Glutamatergic neuron (in vitro differentiated cells): Measurements from ENCODE around the gene UGT1A6. TPM values are rescaled to one million over a fixed set of nuclear protein-coding genes. Genes with fewer than 3 reads are reported as not detected.
"Not testable (repeated sequence)": the region's sequence is repeated elsewhere in the genome, so short reads cannot be mapped to it uniquely, and the experiment has no call there.

Experiments
- DNase-seq: peaks from one replicate; pipeline ENCODE4 v3.0.0; 2022
- H3K27ac Mint-ChIP-seq: one replicate; pipeline ENCODE4 v1.8.0; 2020; ENCODE audit warnings: mild to moderate bottlenecking, mixed read lengths, inconsistent platforms; ENCODE audit not compliant: unreplicated experiment
- H3K27me3 Mint-ChIP-seq: one replicate; pipeline ENCODE4 v1.8.0; 2020; ENCODE audit warnings: mild to moderate bottlenecking, moderate library complexity, mixed read lengths, inconsistent platforms; ENCODE audit not compliant: unreplicated experiment
- H3K36me3 Mint-ChIP-seq: one replicate; pipeline ENCODE4 v1.8.0; 2020; ENCODE audit warnings: mild to moderate bottlenecking, mixed read lengths, inconsistent platforms; ENCODE audit not compliant: unreplicated experiment
- H3K4me1 Mint-ChIP-seq: one replicate; pipeline ENCODE4 v1.8.0; 2020; ENCODE audit warnings: mild to moderate bottlenecking, low read depth, mixed read lengths, inconsistent platforms; ENCODE audit not compliant: unreplicated experiment
- H3K4me3 Mint-ChIP-seq: one replicate; pipeline ENCODE4 v1.8.0; 2020; ENCODE audit warnings: mild to moderate bottlenecking, mixed read lengths, inconsistent platforms; ENCODE audit not compliant: unreplicated experiment
- H3K9me3 Mint-ChIP-seq: one replicate; pipeline ENCODE4 v1.8.0; 2020; ENCODE audit warnings: mild to moderate bottlenecking, moderate library complexity, mixed read lengths, inconsistent platforms; ENCODE audit not compliant: unreplicated experiment
- total RNA-seq: library from RNA; stranded (reverse); fragmentation: NEBNext Ultra II Directional; extraction: Animal tissue kit (Norgen Biotek cat#: 25700); gene quantifications from one replicate; pipeline ENCODE4 v1.2.1, GENCODE V29; 2021; ENCODE audit not compliant: unreplicated experiment
- TF ChIP-seq, protein P1 (sequence below): fragments of 200-600 bp; sonication (generic); IDR thresholded peaks from one replicate; pipeline ENCODE4 v1.5.0; 2021; ENCODE audit not compliant: partially characterized antibody, unreplicated experiment

The UGT1A6 gene
- total RNA-seq, 1 donor from 2014 or later = not detected

DNA sequence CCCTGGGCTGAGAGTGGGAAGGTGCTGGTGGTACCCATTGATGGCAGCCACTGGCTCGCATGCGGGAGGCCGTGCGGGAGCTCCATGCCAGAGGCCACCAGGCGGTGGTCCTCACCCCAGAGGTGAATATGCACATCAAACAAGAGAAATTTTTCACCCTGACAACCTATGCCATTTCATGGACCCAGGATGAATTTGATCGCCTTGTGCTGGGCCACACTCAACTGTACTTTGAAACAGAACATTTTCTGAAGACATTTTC is 54.5 kb downstream of the UGT1A6 start:
- no peak overlapping the region for H3K4me3 Mint-ChIP-seq
- no peaks in the 10 kb centered on the region for H3K4me1 Mint-ChIP-seq
- H3K36me3 Mint-ChIP-seq = peaks cover 15% of the 10 kb centered on the region
- DNase-seq = no peak
- TF ChIP-seq, protein P1, sequence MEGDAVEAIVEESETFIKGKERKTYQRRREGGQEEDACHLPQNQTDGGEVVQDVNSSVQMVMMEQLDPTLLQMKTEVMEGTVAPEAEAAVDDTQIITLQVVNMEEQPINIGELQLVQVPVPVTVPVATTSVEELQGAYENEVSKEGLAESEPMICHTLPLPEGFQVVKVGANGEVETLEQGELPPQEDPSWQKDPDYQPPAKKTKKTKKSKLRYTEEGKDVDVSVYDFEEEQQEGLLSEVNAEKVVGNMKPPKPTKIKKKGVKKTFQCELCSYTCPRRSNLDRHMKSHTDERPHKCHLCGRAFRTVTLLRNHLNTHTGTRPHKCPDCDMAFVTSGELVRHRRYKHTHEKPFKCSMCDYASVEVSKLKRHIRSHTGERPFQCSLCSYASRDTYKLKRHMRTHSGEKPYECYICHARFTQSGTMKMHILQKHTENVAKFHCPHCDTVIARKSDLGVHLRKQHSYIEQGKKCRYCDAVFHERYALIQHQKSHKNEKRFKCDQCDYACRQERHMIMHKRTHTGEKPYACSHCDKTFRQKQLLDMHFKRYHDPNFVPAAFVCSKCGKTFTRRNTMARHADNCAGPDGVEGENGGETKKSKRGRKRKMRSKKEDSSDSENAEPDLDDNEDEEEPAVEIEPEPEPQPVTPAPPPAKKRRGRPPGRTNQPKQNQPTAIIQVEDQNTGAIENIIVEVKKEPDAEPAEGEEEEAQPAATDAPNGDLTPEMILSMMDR = no peak
- peaks cover 4% of the 10 kb centered on the region for H3K27me3 Mint-ChIP-seq
- H3K9me3 Mint-ChIP-seq = peaks cover 7% of the 10 kb centered on the region
- H3K27ac Mint-ChIP-seq = no peak overlapping the region

DNA sequence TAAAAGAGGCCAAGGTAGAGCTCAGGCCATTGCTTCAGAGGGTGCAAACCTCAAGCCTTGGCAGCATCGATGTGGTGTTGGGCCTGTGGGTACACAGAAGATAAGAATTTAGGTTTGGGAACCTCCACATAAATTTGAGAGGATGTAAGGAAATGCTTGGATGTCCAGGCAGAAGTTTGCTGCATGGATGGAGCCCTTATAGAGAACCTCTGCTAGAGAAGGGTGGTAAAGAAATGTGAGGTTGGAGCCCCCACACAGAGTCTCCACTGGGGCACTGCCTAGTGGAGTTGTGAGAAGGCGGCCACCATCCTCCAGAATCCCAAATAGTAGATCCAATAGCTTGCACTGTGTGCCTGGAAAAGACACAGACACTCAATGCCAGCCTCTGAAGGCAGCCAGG is 58.0 kb downstream of the UGT1A6 start:
- H3K27ac Mint-ChIP-seq, H3K4me3 Mint-ChIP-seq, H3K9me3 Mint-ChIP-seq, DNase-seq, H3K27me3 Mint-ChIP-seq, H3K4me1 Mint-ChIP-seq: not testable (repeated sequence)
- peaks cover 15% of the 10 kb centered on the region for H3K36me3 Mint-ChIP-seq

DNA sequence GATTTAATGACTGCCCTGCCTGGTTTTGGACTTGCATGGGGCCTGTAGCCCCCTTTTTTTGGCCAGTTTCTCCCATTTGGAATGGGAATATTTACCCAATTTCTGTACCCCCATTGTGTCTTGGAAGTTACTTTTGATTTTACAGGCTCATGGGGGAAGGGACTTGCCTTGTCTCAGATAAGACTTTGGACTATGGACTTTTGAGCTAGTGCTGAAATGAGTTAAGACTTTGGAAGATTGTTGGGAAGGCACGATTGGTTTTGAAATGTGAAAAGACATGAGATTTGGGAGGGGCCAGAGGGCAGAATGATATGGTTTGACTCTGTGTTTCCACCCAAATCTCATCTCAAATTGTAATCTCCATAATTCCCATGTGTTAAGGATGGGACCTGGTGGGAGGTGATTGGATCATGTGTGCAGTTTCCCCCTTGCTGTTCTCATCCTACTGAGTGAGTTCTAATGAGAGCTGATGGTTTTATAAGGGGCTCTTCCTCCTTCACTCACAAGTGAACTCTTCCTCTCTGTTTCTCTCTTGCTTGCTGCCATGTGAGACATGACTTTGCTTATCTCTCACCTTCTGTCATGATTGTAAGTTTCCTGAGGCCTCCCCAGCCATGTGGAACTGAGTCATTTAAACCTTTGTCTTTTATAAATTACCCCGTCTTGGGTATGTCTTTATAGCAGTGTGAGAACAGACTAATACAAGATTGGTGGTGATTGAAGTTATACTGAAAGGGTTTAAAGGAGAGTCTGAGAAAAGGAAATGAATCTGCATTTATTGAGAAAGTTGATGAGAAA is 58.7 kb downstream of the UGT1A6 start:
- not testable (repeated sequence) for H3K4me1 Mint-ChIP-seq, H3K9me3 Mint-ChIP-seq, DNase-seq, H3K27ac Mint-ChIP-seq, H3K4me3 Mint-ChIP-seq, H3K27me3 Mint-ChIP-seq
- peaks cover 15% of the 10 kb centered on the region for H3K36me3 Mint-ChIP-seq

DNA sequence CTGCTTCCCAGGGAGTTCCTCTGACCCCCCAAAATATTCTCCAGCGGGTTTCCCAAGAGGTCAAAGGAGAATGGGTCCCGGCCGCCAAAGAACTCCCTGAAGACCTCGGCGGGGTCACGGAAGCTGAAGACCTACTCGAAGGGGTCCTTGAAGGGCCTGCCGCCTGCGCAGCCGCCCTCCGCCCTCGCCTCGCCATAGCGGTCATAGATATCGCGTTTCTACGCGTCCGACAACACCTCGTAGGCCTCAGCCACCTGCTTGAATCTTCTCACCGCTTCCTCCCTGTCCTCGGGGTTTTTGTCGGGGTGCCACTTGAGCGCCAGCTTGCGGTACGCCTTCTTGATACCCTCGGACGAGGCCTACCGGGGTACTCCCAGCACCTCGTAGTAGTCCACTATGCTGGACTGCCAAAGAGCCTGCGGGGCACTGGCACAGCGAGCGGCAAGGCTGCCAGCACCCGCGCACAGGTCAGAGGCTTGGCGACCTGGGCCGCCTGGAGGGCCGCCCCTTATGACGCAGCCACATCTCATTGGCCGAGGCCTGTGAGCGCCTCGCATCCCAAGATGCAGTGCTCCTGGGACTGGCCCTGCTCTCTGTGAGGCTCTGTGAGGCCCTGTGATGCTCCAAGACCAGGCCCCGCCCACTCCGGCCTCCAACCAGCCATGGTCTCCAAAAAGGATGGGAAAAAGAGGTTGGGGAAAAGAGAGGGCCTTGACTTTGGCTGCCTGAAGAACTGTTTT is 62.4 kb downstream of the UGT1A6 start:
- TF ChIP-seq, protein P1 = no peak
- H3K4me1 Mint-ChIP-seq = no peaks in the 10 kb centered on the region
- H3K27me3 Mint-ChIP-seq = peaks cover 2% of the 10 kb centered on the region
- no peak overlapping the region for H3K4me3 Mint-ChIP-seq
- DNase-seq = no peak
- peaks cover 2% of the 10 kb centered on the region for H3K9me3 Mint-ChIP-seq
- peaks cover 8% of the 10 kb centered on the region for H3K36me3 Mint-ChIP-seq
- H3K27ac Mint-ChIP-seq = no peak overlapping the region

DNA sequence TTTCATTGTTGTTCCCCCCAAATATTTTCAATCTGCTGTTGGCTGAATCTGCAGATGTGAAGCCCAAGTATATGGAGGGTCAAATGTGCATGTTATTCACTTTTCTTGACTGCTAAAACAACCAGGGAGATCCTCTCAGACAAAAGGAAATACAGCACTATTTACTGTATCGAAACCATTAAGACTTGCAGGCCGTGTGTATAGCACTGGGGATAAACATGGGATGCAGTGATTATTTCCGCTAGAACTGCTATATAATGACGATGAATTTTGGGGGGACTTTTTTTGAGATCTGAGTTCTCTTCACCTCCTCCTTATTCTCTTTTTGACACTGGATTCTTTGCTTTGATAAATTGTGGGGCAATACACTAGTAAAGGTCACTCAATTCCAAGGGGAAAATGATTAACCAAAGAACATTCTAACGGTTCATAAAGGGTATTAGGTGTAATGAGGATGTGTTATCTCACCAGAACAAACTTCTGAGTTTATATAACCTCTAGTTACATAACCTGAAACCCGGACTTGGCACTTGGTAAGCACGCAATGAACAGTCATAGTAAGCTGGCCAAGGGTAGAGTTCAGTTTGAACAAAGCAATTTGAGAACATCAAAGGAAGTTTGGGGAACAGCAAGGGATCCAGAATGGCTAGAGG is 63.9 kb downstream of the UGT1A6 start:
- Mint-ChIP-seq H3K4me3 (no peak overlapping the region), H3K36me3 (peaks cover 2% of the 10 kb centered on the region), H3K27me3 (peaks cover 3% of the 10 kb centered on the region), H3K27ac (no peak overlapping the region), H3K4me1 (no peaks in the 10 kb centered on the region), H3K9me3 (no peaks in the 10 kb centered on the region)
- TF ChIP-seq, protein P1 = no peak
- DNase-seq = no peak

DNA sequence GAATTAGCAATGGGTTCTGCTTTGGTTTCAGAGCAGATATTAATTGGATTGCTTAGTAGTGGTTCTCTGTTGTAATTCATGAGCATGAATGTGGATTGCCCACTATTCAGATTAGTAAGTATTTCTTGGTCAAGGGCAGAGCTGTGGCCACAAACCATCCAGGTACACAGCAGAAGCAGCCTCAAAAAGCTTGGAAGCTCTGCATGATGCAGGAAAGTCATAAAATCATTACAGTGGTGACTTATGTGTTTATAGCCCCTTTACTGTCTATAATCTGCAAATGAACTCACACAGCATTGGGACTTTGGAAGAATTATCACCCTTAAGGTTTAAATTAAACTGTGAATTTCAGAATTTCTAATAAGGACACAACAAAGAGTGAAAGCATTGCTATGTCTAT is 65.5 kb downstream of the UGT1A6 start:
- TF ChIP-seq, protein P1 = no peak
- H3K9me3 Mint-ChIP-seq = no peaks in the 10 kb centered on the region
- no peaks in the 10 kb centered on the region for H3K4me1 Mint-ChIP-seq
- H3K36me3 Mint-ChIP-seq = no peaks in the 10 kb centered on the region
- H3K27me3 Mint-ChIP-seq = peaks cover 3% of the 10 kb centered on the region
- no peak for DNase-seq
- no peak overlapping the region for H3K27ac Mint-ChIP-seq
- H3K4me3 Mint-ChIP-seq = no peak overlapping the region
